ENCODE data around the gene C1QTNF4.

- TF ChIP-seq CTCF (IDR thresholded peaks at IDR 0.05 in 8 of 11, conservative IDR thresholded peaks at IDR 0.05 in 3 of 11) (no peak), POLR2A (IDR thresholded peaks at IDR 0.05) (no peak), POLR2AphosphoS5 (IDR thresholded peaks at IDR 0.05) (no peak)
Measured at GRCh38 chr11:47599902-47600301, 5.7 kb upstream of the C1QTNF4 start.
